ENCODE data around the gene CTIF.

Gene CTIF

DNA sequence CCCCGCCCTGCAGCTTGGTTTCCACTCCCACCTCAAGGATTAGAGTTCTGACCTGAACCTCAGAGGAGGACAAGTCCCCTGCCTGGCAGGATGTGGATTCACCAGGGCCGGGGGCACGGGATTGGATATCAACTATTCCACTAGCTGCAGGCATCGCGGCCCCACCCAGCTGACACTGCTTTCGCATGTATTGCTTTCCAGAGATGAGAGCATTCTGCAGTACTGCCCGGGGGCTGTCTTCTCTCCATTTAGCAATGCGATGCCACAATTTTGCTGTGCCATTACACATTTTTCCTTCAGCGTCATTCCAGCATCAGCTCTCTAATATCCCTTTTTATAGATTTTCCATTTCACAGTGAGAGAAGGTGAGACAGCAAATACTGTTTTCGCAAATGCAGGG is 42.0 kb downstream of the CTIF start:
- FAIRE-seq, result no peak
- no peak for DNase-seq (ENCODE audit: insufficient read length)

GRCh38 chr18:48581206-48581605 is 42.4 kb downstream of the CTIF start:
- no peak for TF ChIP-seq POLR2AphosphoS5 (IDR thresholded peaks at IDR 0.05; ENCODE audit: low read depth, low read length)
- no peak for TF ChIP-seq TAF1 (IDR thresholded peaks at IDR 0.05; ENCODE audit: borderline replicate concordance, low read depth, low read length)
- no peak for DNase-seq (ENCODE audit: insufficient read length)
- no peak for FAIRE-seq

More for the DNA sequence above, 42.0 kb downstream of the CTIF start:
- TF ChIP-seq TAF1 (IDR thresholded peaks at IDR 0.05; ENCODE audit: borderline replicate concordance, low read depth, low read length) (no peak), POLR2AphosphoS5 (IDR thresholded peaks at IDR 0.05; ENCODE audit: low read depth, low read length) (no peak), POLR2A (IDR thresholded peaks at IDR 0.05; ENCODE audit: low read depth, low read length) (no peak)

GRCh38 chr18:48581941-48582340 is 43.1 kb downstream of the CTIF start:
- FAIRE-seq (no peak), DNase-seq (ENCODE audit: insufficient read length) (no peak)
- TF ChIP-seq POLR2A (IDR thresholded peaks at IDR 0.05; ENCODE audit: low read depth, low read length) (no peak), POLR2AphosphoS5 (IDR thresholded peaks at IDR 0.05; ENCODE audit: low read depth, low read length) (no peak), TAF1 (IDR thresholded peaks at IDR 0.05; ENCODE audit: borderline replicate concordance, low read depth, low read length) (no peak)

DNA sequence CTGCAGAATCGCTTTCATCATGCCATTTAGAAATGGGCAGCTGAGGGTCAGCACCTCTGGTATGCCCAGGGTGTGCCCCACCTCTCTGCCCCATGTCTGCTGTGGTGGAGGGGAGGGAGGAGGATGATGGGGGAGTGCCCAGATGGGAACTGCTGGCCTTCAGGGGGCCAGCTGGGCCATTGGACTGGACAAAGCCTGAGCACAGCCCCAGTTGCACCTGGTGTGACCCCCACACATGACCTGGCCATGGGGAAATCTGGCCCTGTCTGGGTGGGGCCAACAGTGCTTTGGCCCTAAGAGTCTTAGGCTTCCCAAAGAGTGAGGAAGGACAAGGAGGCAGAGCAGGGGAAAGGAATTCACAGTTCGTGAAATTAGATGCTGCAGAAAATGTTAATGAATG is 44.1 kb downstream of the CTIF start:
- DNase-seq (ENCODE audit: insufficient read length), result no peak
- no peak for TF ChIP-seq POLR2AphosphoS5 (IDR thresholded peaks at IDR 0.05; ENCODE audit: low read depth, low read length)
- no peak for TF ChIP-seq POLR2A (IDR thresholded peaks at IDR 0.05; ENCODE audit: low read depth, low read length)
- TF ChIP-seq TAF1 (IDR thresholded peaks at IDR 0.05; ENCODE audit: borderline replicate concordance, low read depth, low read length), result no peak
- FAIRE-seq, result no peak

DNA sequence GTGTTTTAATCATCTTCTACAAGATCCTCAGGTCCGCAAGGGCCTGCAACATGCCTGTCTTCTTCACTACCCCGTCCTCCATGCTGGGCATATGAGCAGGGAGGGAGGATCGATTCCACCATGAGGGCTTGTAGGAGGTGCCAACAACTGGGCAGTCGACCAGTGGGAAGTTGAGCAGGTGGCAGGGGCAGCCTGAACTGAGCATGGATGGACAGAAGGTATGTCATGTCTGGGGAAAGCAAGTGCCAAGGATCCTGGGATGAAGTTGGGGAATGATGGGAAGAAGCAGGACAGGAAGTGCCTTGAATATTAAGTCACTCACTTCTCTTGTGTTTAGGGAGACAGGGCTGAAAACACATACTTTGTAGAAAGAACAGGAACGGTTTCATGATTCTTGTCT is 44.7 kb downstream of the CTIF start:
- DNase-seq (ENCODE audit: insufficient read length) (no peak), FAIRE-seq (no peak)
- no peak for TF ChIP-seq POLR2A (IDR thresholded peaks at IDR 0.05; ENCODE audit: low read depth, low read length)
- TF ChIP-seq POLR2AphosphoS5 (IDR thresholded peaks at IDR 0.05; ENCODE audit: low read depth, low read length), result no peak
- no peak for TF ChIP-seq TAF1 (IDR thresholded peaks at IDR 0.05; ENCODE audit: borderline replicate concordance, low read depth, low read length)

DNA sequence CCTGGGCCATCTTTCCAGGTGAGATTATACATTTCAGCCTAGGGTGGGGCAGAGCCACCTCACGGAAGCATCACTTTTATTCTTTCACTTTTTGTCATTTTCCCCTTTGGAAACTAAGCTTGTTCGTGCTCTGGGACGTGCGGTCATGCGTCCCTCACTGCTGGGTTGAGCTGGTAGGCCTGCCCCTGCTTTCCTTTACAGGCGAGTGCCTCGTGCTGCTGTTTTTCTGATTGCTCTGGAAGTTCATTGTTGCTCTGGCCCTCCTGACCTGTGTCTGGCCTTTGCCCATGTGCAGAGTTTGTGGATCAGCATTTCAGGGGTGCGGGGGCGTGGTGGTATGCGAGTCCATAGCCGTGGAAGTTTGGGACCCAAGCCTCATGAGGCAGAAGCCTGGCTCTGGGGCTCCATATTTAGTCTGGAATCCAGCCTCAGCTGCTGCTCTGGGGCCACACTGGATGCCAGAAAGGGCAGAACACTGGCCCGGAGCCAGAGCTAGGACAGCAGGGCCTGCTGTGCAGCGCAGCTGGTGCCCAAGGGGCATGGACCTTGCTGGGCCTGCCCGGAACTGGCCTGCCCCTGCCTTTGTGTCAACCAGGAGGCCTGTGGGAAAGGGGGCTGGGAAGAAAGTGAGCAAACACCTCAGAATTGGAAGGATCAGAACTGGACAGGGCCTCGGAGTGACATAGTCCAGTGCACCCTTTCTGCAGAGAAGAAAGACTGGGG is 51.1 kb downstream of the CTIF start:
- no peak for FAIRE-seq
- DNase-seq (ENCODE audit: insufficient read length), result no peak
- TF ChIP-seq POLR2AphosphoS5 (IDR thresholded peaks at IDR 0.05; ENCODE audit: low read depth, low read length), result no peak
- TF ChIP-seq POLR2A (IDR thresholded peaks at IDR 0.05; ENCODE audit: low read depth, low read length), result no peak
- TF ChIP-seq TAF1 (IDR thresholded peaks at IDR 0.05; ENCODE audit: borderline replicate concordance, low read depth, low read length), result no peak

DNA sequence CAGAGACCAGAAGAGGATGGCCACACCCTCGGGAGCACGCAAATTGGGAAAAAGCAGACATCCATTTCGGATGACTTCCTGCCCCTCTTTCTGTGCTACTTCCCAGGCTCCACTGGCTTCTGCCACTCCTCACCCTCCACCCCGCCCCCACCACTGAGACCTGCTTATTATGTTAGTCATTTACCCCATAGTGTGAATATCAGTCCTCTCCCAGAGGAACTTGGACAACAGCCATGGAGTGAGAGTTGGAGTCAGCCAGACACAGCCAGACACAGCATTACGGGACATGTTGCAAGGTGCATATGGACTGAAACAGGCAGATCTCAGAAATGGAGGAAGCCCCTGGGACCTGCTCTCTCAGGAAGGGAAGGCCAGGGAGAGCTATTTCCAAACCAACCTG is 51.8 kb downstream of the CTIF start:
- no peak for TF ChIP-seq POLR2A (IDR thresholded peaks at IDR 0.05; ENCODE audit: low read depth, low read length)
- no peak for TF ChIP-seq POLR2AphosphoS5 (IDR thresholded peaks at IDR 0.05; ENCODE audit: low read depth, low read length)
- TF ChIP-seq TAF1 (IDR thresholded peaks at IDR 0.05; ENCODE audit: borderline replicate concordance, low read depth, low read length), result no peak
- FAIRE-seq, result no peak
- no peak for DNase-seq (ENCODE audit: insufficient read length)

GRCh38 chr18:48592540-48593171 is 53.8 kb downstream of the CTIF start:
- no peak for FAIRE-seq
- TF ChIP-seq POLR2A (IDR thresholded peaks at IDR 0.05; ENCODE audit: low read depth, low read length) (no peak), POLR2AphosphoS5 (IDR thresholded peaks at IDR 0.05; ENCODE audit: low read depth, low read length) (no peak), TAF1 (IDR thresholded peaks at IDR 0.05; ENCODE audit: borderline replicate concordance, low read depth, low read length) (no peak)
- no peak for DNase-seq (ENCODE audit: insufficient read length)

DNA sequence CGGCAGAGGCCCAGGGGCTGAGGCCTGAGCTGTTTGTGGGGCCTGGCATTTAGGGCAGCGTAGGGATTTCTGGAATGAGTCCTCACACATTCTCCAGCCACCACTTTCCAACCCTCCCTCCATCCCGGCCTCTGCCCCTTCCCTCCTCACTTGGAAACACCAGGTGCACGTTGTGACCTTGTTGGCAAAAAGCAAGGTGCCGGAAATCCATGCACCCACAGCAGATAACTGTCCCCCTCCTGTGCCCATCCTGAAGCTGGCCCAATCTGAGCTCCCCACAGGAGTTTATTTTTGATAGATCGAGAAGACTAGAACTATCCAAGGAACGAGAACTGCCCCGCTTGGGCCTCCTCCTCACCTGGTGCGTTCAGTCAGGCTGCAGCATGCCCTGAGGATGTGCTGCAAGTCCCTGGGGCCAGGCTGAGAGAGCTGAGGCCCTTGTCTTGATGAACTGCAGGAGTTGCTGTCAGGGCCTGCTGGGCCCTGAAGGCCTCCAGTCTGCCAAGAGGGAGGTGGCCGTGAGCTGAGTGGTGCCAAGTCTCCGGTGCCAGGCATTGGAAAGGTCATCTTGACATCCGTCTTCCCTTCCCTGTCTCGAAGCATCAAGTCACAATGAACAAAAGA is 55.8 kb downstream of the CTIF start:
- TF ChIP-seq POLR2AphosphoS5 (IDR thresholded peaks at IDR 0.05; ENCODE audit: low read depth, low read length), result no peak
- TF ChIP-seq POLR2A (IDR thresholded peaks at IDR 0.05; ENCODE audit: low read depth, low read length), result no peak
- FAIRE-seq, result no peak
- DNase-seq (ENCODE audit: insufficient read length), result no peak

DNA sequence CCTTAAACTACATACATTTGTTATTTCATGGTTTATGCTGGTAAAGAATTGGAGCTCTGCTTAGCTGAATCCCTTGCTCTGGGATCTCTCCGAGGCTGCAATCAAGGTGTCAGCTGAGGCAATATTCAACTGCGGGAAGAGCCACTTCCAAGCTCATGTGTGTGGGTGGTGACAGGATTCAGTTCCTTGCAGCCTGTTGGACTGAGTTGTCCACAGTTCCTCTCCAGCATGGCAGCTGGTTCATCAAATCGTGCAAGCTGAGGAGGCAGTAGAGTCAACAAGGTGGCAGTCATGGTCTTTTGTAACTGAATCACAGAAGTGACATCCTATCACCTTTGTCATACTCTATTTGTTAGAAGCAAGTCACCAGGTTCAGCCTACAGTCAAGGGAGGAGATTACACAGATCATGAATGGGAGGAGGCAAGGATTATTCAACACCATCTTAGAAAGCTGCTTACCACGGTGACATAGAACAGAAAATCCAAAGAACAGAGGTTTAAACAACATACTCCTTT is 56.9 kb downstream of the CTIF start:
- DNase-seq (ENCODE audit: insufficient read length) (no peak), FAIRE-seq (peak; percentile 56)

DNA sequence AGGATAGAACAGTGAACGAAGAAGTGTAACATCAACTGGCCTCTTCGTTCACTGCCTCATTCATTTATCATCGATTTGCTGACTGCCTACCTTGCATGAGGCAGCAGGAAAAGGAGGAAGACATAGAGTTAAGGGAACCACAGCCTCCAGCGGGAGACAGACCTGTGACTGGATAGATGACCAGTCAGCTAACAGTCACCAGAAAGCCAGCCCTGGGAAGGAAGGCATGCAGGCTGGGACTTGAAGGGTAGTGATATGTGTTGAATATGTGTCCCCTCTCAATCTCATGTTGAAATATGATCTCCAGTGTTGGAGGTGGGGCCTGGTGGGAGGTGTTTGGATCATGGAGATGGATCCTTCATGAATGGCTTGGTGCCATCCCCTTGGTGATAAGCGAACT is 58.3 kb downstream of the CTIF start:
- no peak for FAIRE-seq
- DNase-seq (ENCODE audit: insufficient read length), result no peak
- TF ChIP-seq POLR2AphosphoS5 (IDR thresholded peaks at IDR 0.05; ENCODE audit: low read depth, low read length), result no peak
- TF ChIP-seq POLR2A (IDR thresholded peaks at IDR 0.05; ENCODE audit: low read depth, low read length), result no peak
- TF ChIP-seq TAF1 (IDR thresholded peaks at IDR 0.05; ENCODE audit: borderline replicate concordance, low read depth, low read length), result no peak

More for the DNA sequence above, 56.9 kb downstream of the CTIF start:
- TF ChIP-seq POLR2AphosphoS5 (IDR thresholded peaks at IDR 0.05; ENCODE audit: low read depth, low read length) (no peak), POLR2A (IDR thresholded peaks at IDR 0.05; ENCODE audit: low read depth, low read length) (no peak), TAF1 (IDR thresholded peaks at IDR 0.05; ENCODE audit: borderline replicate concordance, low read depth, low read length) (no peak)

DNA sequence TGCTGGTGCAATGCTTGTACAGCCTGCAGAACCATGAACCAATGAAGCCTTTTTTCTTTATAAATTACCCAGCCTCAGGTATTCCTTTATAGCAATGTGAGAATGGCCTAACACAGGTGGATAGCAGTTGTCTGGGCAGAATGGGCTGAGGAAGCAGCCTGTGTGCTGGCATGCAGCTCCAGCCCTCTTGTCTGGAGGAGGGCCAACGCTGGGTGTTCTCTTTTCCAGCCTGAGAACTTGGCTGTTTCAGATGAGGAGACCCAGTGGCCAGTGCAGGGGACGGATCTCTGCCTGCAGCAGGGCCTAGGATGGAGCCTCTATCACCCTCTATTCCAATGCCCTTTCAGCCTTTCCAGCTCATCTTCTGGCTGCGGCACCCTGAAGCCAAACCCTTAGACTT is 58.8 kb downstream of the CTIF start:
- no peak for TF ChIP-seq TAF1 (IDR thresholded peaks at IDR 0.05; ENCODE audit: borderline replicate concordance, low read depth, low read length)
- no peak for TF ChIP-seq POLR2AphosphoS5 (IDR thresholded peaks at IDR 0.05; ENCODE audit: low read depth, low read length)
- TF ChIP-seq POLR2A (IDR thresholded peaks at IDR 0.05; ENCODE audit: low read depth, low read length), result no peak
- DNase-seq (ENCODE audit: insufficient read length), result no peak
- FAIRE-seq, result no peak
